Epithelial cell of proximal tubule (primary cell): ENCODE data around the gene ANKRD28. TPM values are rescaled to one million over a fixed set of nuclear protein-coding genes. Genes with fewer than 3 reads are reported as not detected.

Experiments
- DNase-seq: peaks from one replicate; pipeline ENCODE4 v3.0.0-alpha.2; 2011; ENCODE audit warnings: low read depth
- H3K4me3 ChIP-seq: 2 replicates; pipeline ENCODE4 v1.5.1; 2011; ENCODE audit warnings: low read depth, mild to moderate bottlenecking, low read length
- CTCF ChIP-seq: conservative IDR thresholded peaks from 2 replicates; pipeline ENCODE4 v1.5.1; 2012; ENCODE audit warnings: low read depth, mild to moderate bottlenecking, low read length
- total RNA-seq: library from RNA; depleted of rRNA; stranded (reverse); fragments of >200 nt; gene quantifications from 2 replicates; pipeline ENCODE4 v1.2.3, GENCODE V29; 2015

ANKRD28 gene
- total RNA-seq, 1 donor from 2014 or later = 17.3 TPM

- DNase-seq = no peak
- no peak for TF ChIP-seq CTCF
Observed at GRCh38 chr3:15690748-15691147, 107.0 kb downstream of the ANKRD28 start.

GRCh38 chr3:15690230-15690629 lies 107.5 kb downstream of the ANKRD28 start:
- DNase-seq = no peak
- H3K4me3 ChIP-seq = no peak overlapping the region
- no peak for TF ChIP-seq CTCF

More at GRCh38 chr3:15690748-15691147, 107.0 kb downstream of the ANKRD28 start:
- H3K4me3 ChIP-seq = no peak overlapping the region

- DNase-seq = no peak
- no peak for TF ChIP-seq CTCF
- H3K4me3 ChIP-seq = no peak overlapping the region
Observed at GRCh38 chr3:15685927-15686326, 111.9 kb downstream of the ANKRD28 start.

DNA sequence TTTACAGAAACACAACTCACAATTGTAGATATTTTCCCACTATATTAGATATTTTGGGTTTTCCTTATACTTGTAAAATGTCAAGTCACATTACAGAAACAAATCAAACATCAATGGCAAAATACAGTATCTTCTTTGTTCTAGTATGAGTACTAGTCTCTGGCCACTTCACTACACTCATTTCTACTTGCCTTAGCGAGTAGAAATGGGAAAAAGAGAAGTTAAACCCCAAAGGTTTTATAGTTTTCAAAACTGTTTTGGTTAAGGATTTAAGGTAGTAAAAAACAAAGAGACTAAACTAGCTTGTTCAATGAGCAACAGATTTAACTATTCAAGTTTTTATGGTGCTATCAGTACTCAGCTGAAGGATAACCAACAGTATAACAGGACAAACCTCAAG lies 114.5 kb downstream of the ANKRD28 start:
- TF ChIP-seq CTCF = no peak
- no peak for DNase-seq
- no peak overlapping the region for H3K4me3 ChIP-seq

- H3K4me3 ChIP-seq = no peak overlapping the region
- no peak for DNase-seq
- TF ChIP-seq CTCF = no peak
Observed at GRCh38 chr3:15682561-15683185, 115.1 kb downstream of the ANKRD28 start.

GRCh38 chr3:15681668-15682067 lies 116.1 kb downstream of the ANKRD28 start:
- H3K4me3 ChIP-seq = no peak overlapping the region
- DNase-seq = no peak
- TF ChIP-seq CTCF = no peak

GRCh38 chr3:15679306-15679705 lies 118.5 kb downstream of the ANKRD28 start:
- H3K4me3 ChIP-seq = no peak overlapping the region
- no peak for TF ChIP-seq CTCF
- DNase-seq = no peak
